HepG2 (cell line): ENCODE results near the gene PDE4C. TPM values are rescaled to one million over a fixed set of nuclear protein-coding genes. Genes with fewer than 3 reads are reported as not detected.
A peak's percentile ranks its signal among the peaks of the same experiment; 100 is the strongest.

Source experiments
- ATRX ChIP-seq: sonication (generic); formaldehyde crosslinking; IDR thresholded peaks from 2 replicates; pipeline ENCODE4 v1.4.0; 2020; ENCODE audit warnings: missing genetic modification reagents, borderline replicate concordance
- BRCA1 ChIP-seq: sonication (generic); formaldehyde crosslinking; IDR thresholded peaks from 2 replicates; pipeline ENCODE4 v1.4.0; 2020; ENCODE audit warnings: missing genetic modification reagents
- FIP1L1 ChIP-seq: fragments of 200-400 bp; formaldehyde crosslinking; IDR thresholded peaks from 2 replicates; pipeline ENCODE4 v1.6.1; 2018; ENCODE audit warnings: low read depth, mild to moderate bottlenecking, low read length, moderate library complexity, borderline replicate concordance; ENCODE audit not compliant: insufficient read depth
- HHEX ChIP-seq: IDR thresholded peaks from 2 replicates; pipeline ENCODE4 v1.6.1; 2016; ENCODE audit warnings: control low read depth
- HIVEP1 ChIP-seq: sonication (generic); formaldehyde crosslinking; IDR thresholded peaks from 2 replicates; pipeline ENCODE4 v1.4.0; 2020; ENCODE audit warnings: mild to moderate bottlenecking, missing genetic modification reagents
- HNRNPH1 ChIP-seq: fragments of 200-400 bp; formaldehyde crosslinking; optimal IDR thresholded peaks from 2 replicates; pipeline ENCODE3; 2017; ENCODE audit warnings: mild to moderate bottlenecking, low read depth, low read length
- HOXA3 ChIP-seq: sonication (generic); formaldehyde crosslinking; IDR thresholded peaks from 2 replicates; pipeline ENCODE4 v1.5.0; 2020; ENCODE audit warnings: missing genetic modification reagents
- HOXA9 ChIP-seq: sonication (generic); formaldehyde crosslinking; IDR thresholded peaks from 2 replicates; pipeline ENCODE4 v1.8.1; 2022; ENCODE audit warnings: missing genetic modification reagents, mild to moderate bottlenecking, moderate library complexity, borderline replicate concordance
- KDM4B ChIP-seq: sonication (generic); formaldehyde crosslinking; IDR thresholded peaks from 2 replicates; pipeline ENCODE4 v1.4.0; 2020; ENCODE audit warnings: missing genetic modification reagents
- KMT2A ChIP-seq: sonication (generic); formaldehyde crosslinking; IDR thresholded peaks from 2 replicates; pipeline ENCODE4 v1.4.0; 2020; ENCODE audit warnings: missing genetic modification reagents
- MATR3 ChIP-seq: sonication (generic); formaldehyde crosslinking; IDR thresholded peaks from 2 replicates; pipeline ENCODE4 v1.4.0; 2020; ENCODE audit warnings: missing genetic modification reagents
- MEIS1 ChIP-seq: sonication (generic); formaldehyde crosslinking; IDR thresholded peaks from 2 replicates; pipeline ENCODE4 v1.9.0; 2021; ENCODE audit warnings: mild to moderate bottlenecking, missing genetic modification reagents, moderate library complexity, borderline replicate concordance
- MTA3 ChIP-seq: sonication (generic); formaldehyde crosslinking; IDR thresholded peaks from 2 replicates; pipeline ENCODE4 v1.4.0; 2020; ENCODE audit warnings: missing genetic modification reagents
- MYNN ChIP-seq: sonication (generic); formaldehyde crosslinking; IDR thresholded peaks from 2 replicates; pipeline ENCODE4 v1.4.0; 2020; ENCODE audit warnings: mild to moderate bottlenecking, low read depth, missing genetic modification reagents
- PRPF4 ChIP-seq: fragments of 200-400 bp; formaldehyde crosslinking; IDR thresholded peaks from 2 replicates; pipeline ENCODE4 v1.6.1; 2016; ENCODE audit warnings: low read length, low read depth; ENCODE audit not compliant: poor library complexity, severe bottlenecking
- SP140L ChIP-seq: sonication (generic); formaldehyde crosslinking; IDR thresholded peaks from 2 replicates; pipeline ENCODE4 v1.4.0; 2020; ENCODE audit warnings: missing genetic modification reagents, borderline replicate concordance
- SSRP1 ChIP-seq: IDR thresholded peaks from 2 replicates; pipeline ENCODE4 v1.6.1; 2016; ENCODE audit warnings: control low read depth
- ZNF432 ChIP-seq: sonication (generic); formaldehyde crosslinking; IDR thresholded peaks from 2 replicates; pipeline ENCODE4 v1.5.0; 2020; ENCODE audit warnings: missing genetic modification reagents, mild to moderate bottlenecking, borderline replicate concordance
- ZNF446 ChIP-seq: sonication (generic); formaldehyde crosslinking; IDR thresholded peaks from 2 replicates; pipeline ENCODE4 v1.5.0; 2020; ENCODE audit warnings: mild to moderate bottlenecking, missing genetic modification reagents
- ZNF713 ChIP-seq: sonication (generic); formaldehyde crosslinking; IDR thresholded peaks from 2 replicates; pipeline ENCODE4 v1.4.0; 2020; ENCODE audit warnings: mild to moderate bottlenecking, missing genetic modification reagents
- ZNF768 ChIP-seq: sonication (generic); formaldehyde crosslinking; IDR thresholded peaks from 2 replicates; pipeline ENCODE4 v1.4.0; 2020; ENCODE audit warnings: missing genetic modification reagents
- ZNF772 ChIP-seq: sonication (generic); formaldehyde crosslinking; IDR thresholded peaks from 2 replicates; pipeline ENCODE4 v1.5.0; 2020; ENCODE audit warnings: mild to moderate bottlenecking, missing genetic modification reagents
- ZNF775 ChIP-seq: sonication (generic); formaldehyde crosslinking; IDR thresholded peaks from 2 replicates; pipeline ENCODE4 v1.4.0; 2020; ENCODE audit warnings: missing genetic modification reagents, mild to moderate bottlenecking, moderate library complexity, borderline replicate concordance
- polyA plus RNA-seq, 8 experiments: library from polyadenylated mRNA; depleted of rRNA in 3 of 8; stranded (reverse) in 7 of 8; unstranded in 1 of 8; fragments of >200 nt; fragmentation: Illumina TruSeq in 4 of 8; extraction: Trizol in 4 of 8; gene quantifications; 2 replicates each; pipeline versions ENCODE4 v1.2.1 to v1.2.3, GENCODE V29; 2011 to 2016; ENCODE audit warnings: low read depth in 4 of 8, missing spikeins in 1 of 8, mixed read lengths in 1 of 8; ENCODE audit not compliant: insufficient read depth in 1 of 8
- total RNA-seq, 5 experiments: library from RNA; depleted of rRNA; stranded (reverse); fragments of >200 nt; fragmentation: Illumina TruSeq; extraction: Trizol; gene quantifications; 2 replicates each; pipeline ENCODE4 v1.2.3, GENCODE V29; 2016; ENCODE audit warnings: low read depth in 1 of 5
- TF ChIP-seq, protein P1 (sequence below): sonication (generic); formaldehyde crosslinking; conservative IDR thresholded peaks from 2 replicates; pipeline ENCODE4 v1.4.0; 2020; ENCODE audit warnings: mild to moderate bottlenecking, missing genetic modification reagents, moderate library complexity
- TF ChIP-seq, protein P2 (sequence below): IDR thresholded peaks from 2 replicates; pipeline ENCODE4 v1.6.1; 2016; ENCODE audit warnings: mild to moderate bottlenecking, missing biosample characterization, missing genetic modification reagents
- TF ChIP-seq, protein P3 (sequence below): sonication (generic); formaldehyde crosslinking; IDR thresholded peaks from 2 replicates; pipeline ENCODE4 v1.8.0; 2022; ENCODE audit warnings: mild to moderate bottlenecking, missing genetic modification reagents; ENCODE audit not compliant: insufficient replicate concordance

Gene PDE4C
- total and polyA plus RNA-seq, 2 of the 13 experiments (the other 11 are each of a cell fraction or from before 2014, with no cell fraction given), result 1.4 to 14.0 TPM

DNA sequence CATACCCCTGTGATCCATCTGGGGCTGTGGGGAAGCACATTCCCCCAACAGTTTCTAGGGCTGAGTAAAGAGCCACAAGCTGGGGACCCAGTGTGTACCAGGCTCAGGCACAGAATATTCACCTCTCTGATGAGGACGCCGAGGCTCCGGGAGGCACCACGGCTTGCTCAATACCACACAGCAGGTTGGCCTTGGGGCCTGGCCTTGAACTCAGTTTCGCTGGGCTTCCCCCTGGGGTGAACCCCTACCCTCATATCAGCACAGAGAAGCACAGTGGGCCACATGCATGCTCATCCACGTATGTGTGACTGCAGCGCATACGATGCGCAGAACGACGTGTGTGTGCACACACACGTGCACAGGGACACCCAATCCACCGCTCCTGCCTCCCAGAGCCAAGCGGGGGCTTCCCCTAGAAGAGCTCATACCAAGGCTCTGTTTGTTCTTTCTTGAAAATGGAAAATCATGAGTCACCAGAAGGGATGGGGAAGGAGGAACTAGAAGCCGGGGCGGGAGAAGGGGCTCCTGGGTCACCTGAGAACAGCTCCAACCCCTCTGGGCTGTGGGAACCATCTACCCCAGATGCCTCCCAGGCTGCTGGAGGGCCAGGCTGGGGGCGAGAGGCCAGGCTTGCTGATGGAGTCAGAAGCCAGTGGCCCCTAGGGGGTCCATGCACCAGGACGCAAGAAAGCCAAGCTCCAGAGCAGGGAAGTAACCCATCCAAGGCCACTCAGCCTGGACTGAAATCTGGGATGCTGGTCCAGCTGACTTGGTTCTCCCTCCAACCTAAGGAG is 4.9 kb upstream of the PDE4C start (continued):
- TF ChIP-seq, protein P1, sequence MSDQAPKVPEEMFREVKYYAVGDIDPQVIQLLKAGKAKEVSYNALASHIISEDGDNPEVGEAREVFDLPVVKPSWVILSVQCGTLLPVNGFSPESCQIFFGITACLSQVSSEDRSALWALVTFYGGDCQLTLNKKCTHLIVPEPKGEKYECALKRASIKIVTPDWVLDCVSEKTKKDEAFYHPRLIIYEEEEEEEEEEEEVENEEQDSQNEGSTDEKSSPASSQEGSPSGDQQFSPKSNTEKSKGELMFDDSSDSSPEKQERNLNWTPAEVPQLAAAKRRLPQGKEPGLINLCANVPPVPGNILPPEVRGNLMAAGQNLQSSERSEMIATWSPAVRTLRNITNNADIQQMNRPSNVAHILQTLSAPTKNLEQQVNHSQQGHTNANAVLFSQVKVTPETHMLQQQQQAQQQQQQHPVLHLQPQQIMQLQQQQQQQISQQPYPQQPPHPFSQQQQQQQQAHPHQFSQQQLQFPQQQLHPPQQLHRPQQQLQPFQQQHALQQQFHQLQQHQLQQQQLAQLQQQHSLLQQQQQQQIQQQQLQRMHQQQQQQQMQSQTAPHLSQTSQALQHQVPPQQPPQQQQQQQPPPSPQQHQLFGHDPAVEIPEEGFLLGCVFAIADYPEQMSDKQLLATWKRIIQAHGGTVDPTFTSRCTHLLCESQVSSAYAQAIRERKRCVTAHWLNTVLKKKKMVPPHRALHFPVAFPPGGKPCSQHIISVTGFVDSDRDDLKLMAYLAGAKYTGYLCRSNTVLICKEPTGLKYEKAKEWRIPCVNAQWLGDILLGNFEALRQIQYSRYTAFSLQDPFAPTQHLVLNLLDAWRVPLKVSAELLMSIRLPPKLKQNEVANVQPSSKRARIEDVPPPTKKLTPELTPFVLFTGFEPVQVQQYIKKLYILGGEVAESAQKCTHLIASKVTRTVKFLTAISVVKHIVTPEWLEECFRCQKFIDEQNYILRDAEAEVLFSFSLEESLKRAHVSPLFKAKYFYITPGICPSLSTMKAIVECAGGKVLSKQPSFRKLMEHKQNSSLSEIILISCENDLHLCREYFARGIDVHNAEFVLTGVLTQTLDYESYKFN (CRISPR knock-in tag), result 0 out of 2 replicates have a peak, but pooled peaks have one; percentile 31
- TF ChIP-seq ZNF775 (CRISPR knock-in tag) (no peak), SP140L (CRISPR knock-in tag) (no peak), HNRNPH1 (no peak), HIVEP1 (peak; percentile 73), ZNF713 (CRISPR knock-in tag) (no peak), ATRX (CRISPR knock-in tag) (no peak), KMT2A (CRISPR knock-in tag) (no peak), MEIS1 (CRISPR knock-in tag) (no peak), HOXA9 (CRISPR knock-in tag) (no peak), SSRP1 (CRISPR knock-in tag) (no peak), HOXA3 (CRISPR knock-in tag) (0 out of 2 replicates have a peak, but pooled peaks have one; percentile 11), MATR3 (CRISPR knock-in tag) (no peak), ZNF432 (CRISPR knock-in tag) (no peak), ZNF772 (CRISPR knock-in tag) (no peak), PRPF4 (no peak), ZNF446 (no peak), BRCA1 (CRISPR knock-in tag) (no peak), HHEX (CRISPR knock-in tag) (no peak), KDM4B (CRISPR knock-in tag) (no peak), ZNF768 (peak; percentile 84; the same call in 1 of the 2 replicates), FIP1L1 (no peak), MTA3 (no peak), MYNN (no peak)
- TF ChIP-seq, protein P2, sequence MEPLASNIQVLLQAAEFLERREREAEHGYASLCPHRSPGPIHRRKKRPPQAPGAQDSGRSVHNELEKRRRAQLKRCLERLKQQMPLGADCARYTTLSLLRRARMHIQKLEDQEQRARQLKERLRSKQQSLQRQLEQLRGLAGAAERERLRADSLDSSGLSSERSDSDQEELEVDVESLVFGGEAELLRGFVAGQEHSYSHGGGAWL, result no peak
- TF ChIP-seq, protein P3, sequence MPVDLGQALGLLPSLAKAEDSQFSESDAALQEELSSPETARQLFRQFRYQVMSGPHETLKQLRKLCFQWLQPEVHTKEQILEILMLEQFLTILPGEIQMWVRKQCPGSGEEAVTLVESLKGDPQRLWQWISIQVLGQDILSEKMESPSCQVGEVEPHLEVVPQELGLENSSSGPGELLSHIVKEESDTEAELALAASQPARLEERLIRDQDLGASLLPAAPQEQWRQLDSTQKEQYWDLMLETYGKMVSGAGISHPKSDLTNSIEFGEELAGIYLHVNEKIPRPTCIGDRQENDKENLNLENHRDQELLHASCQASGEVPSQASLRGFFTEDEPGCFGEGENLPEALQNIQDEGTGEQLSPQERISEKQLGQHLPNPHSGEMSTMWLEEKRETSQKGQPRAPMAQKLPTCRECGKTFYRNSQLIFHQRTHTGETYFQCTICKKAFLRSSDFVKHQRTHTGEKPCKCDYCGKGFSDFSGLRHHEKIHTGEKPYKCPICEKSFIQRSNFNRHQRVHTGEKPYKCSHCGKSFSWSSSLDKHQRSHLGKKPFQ (CRISPR knock-in tag), result no peak
